Measurements from ENCODE around the gene KRTAP2-1.
"Not testable (repeated sequence)": the region's sequence is repeated elsewhere in the genome, so short reads cannot be mapped to it uniquely, and the experiment has no call there.

GRCh38 chr17:41034346-41034935, 12.7 kb downstream of the KRTAP2-1 start, which contains the start of gene KRTAP1-3:
- TF ChIP-seq, protein P1, sequence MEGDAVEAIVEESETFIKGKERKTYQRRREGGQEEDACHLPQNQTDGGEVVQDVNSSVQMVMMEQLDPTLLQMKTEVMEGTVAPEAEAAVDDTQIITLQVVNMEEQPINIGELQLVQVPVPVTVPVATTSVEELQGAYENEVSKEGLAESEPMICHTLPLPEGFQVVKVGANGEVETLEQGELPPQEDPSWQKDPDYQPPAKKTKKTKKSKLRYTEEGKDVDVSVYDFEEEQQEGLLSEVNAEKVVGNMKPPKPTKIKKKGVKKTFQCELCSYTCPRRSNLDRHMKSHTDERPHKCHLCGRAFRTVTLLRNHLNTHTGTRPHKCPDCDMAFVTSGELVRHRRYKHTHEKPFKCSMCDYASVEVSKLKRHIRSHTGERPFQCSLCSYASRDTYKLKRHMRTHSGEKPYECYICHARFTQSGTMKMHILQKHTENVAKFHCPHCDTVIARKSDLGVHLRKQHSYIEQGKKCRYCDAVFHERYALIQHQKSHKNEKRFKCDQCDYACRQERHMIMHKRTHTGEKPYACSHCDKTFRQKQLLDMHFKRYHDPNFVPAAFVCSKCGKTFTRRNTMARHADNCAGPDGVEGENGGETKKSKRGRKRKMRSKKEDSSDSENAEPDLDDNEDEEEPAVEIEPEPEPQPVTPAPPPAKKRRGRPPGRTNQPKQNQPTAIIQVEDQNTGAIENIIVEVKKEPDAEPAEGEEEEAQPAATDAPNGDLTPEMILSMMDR (IDR thresholded peaks at IDR 0.05 in 4 of 5, conservative IDR thresholded peaks at IDR 0.05 in 1 of 5): not testable (repeated sequence)
- not testable (repeated sequence) for TF ChIP-seq POLR2A (IDR thresholded peaks at IDR 0.05)

Data from gastrocnemius medialis (tissue), 4 donors.